ENCODE data around the gene FAM193B.

FAM193B gene

GRCh38 chr5:177516601-177517568 lies 37.5 kb downstream of the FAM193B start, which contains the start of gene DDX41:
DDX41 (minus strand) TSS chr5:177516961; CDS start chr5:177516945, 16 bp downstream.
- in situ Hi-C loops (cut with HindIII; ENCODE audit: low sequenced_read_pairs): no loop called here

GRCh38 chr5:177515580-177515979 lies 38.8 kb downstream of the FAM193B start:
- in situ Hi-C loops (cut with HindIII; ENCODE audit: low sequenced_read_pairs): no loop called here

- in situ Hi-C loops (cut with HindIII; ENCODE audit: low sequenced_read_pairs): no loop called here
These were observed 39.8 kb downstream of the FAM193B start for GRCh38 chr5:177514541-177514940.

- in situ Hi-C loops (cut with HindIII; ENCODE audit: low sequenced_read_pairs): no loop called here
These were observed 40.9 kb downstream of the FAM193B start for GRCh38 chr5:177513500-177513899.

- in situ Hi-C loops (cut with HindIII; ENCODE audit: low sequenced_read_pairs): no loop called here
These were observed 41.5 kb downstream of the FAM193B start for GRCh38 chr5:177512736-177513380.

- in situ Hi-C loops (cut with HindIII; ENCODE audit: low sequenced_read_pairs): no loop called here
These were observed 42.3 kb downstream of the FAM193B start for GRCh38 chr5:177511796-177512675.

GRCh38 chr5:177511181-177511580 lies 43.2 kb downstream of the FAM193B start:
- in situ Hi-C loops (cut with HindIII; ENCODE audit: low sequenced_read_pairs): no loop called here

- in situ Hi-C loops (cut with HindIII; ENCODE audit: low sequenced_read_pairs): no loop called here
These were observed 43.8 kb downstream of the FAM193B start for GRCh38 chr5:177510567-177511053.

GRCh38 chr5:177509991-177510566 lies 44.3 kb downstream of the FAM193B start:
- in situ Hi-C loops (cut with HindIII; ENCODE audit: low sequenced_read_pairs): no loop called here

- in situ Hi-C loops (cut with HindIII; ENCODE audit: low sequenced_read_pairs): no loop called here
These were observed 44.9 kb downstream of the FAM193B start, which contains the start of gene DOK3 for GRCh38 chr5:177509381-177509951. DOK3 (minus strand) TSS chr5:177509826; CDS start chr5:177509540, 286 bp downstream.

- in situ Hi-C loops (cut with HindIII; ENCODE audit: low sequenced_read_pairs): no loop called here
These were observed 45.5 kb downstream of the FAM193B start for GRCh38 chr5:177508837-177509236.

- in situ Hi-C loops (cut with HindIII; ENCODE audit: low sequenced_read_pairs): no loop called here
These were observed 46.1 kb downstream of the FAM193B start for GRCh38 chr5:177508221-177508611.

GRCh38 chr5:177507596-177508220 lies 46.7 kb downstream of the FAM193B start:
- in situ Hi-C loops (cut with HindIII; ENCODE audit: low sequenced_read_pairs): no loop called here

GRCh38 chr5:177507165-177507564 lies 47.2 kb downstream of the FAM193B start:
- in situ Hi-C loops (cut with HindIII; ENCODE audit: low sequenced_read_pairs): no loop called here

- in situ Hi-C loops (cut with HindIII; ENCODE audit: low sequenced_read_pairs): no loop called here
These were observed 49.3 kb downstream of the FAM193B start for GRCh38 chr5:177505075-177505474.

- in situ Hi-C loops (cut with HindIII; ENCODE audit: low sequenced_read_pairs): no loop called here
These were observed 50.0 kb downstream of the FAM193B start for GRCh38 chr5:177504086-177505056.

GRCh38 chr5:177503351-177504085 lies 50.8 kb downstream of the FAM193B start:
- in situ Hi-C loops (cut with HindIII; ENCODE audit: low sequenced_read_pairs): no loop called here

- in situ Hi-C loops (cut with HindIII; ENCODE audit: low sequenced_read_pairs): no loop called here
These were observed 51.5 kb downstream of the FAM193B start for GRCh38 chr5:177502886-177503285.
